Measurements from ENCODE around the gene CRADD.

GRCh38 chr12:93883436-93884154 lies 206.4 kb downstream of the CRADD start:
- TF ChIP-seq CTCF (IDR thresholded peaks at IDR 0.05) (no peak), POLR2A (IDR thresholded peaks at IDR 0.05) (no peak)

All from thyroid gland (tissue), 4 donors.